GM21381 (cell line): ENCODE results near the gene GGN.

Source experiments
- ATAC-seq: cut with Tn5 transposase; IDR thresholded peaks from one replicate; pipeline ENCODE4 v1.9.1; 2021; ENCODE audit warnings: mild to moderate bottlenecking, moderate library complexity; ENCODE audit not compliant: unreplicated experiment

The GGN gene

DNA sequence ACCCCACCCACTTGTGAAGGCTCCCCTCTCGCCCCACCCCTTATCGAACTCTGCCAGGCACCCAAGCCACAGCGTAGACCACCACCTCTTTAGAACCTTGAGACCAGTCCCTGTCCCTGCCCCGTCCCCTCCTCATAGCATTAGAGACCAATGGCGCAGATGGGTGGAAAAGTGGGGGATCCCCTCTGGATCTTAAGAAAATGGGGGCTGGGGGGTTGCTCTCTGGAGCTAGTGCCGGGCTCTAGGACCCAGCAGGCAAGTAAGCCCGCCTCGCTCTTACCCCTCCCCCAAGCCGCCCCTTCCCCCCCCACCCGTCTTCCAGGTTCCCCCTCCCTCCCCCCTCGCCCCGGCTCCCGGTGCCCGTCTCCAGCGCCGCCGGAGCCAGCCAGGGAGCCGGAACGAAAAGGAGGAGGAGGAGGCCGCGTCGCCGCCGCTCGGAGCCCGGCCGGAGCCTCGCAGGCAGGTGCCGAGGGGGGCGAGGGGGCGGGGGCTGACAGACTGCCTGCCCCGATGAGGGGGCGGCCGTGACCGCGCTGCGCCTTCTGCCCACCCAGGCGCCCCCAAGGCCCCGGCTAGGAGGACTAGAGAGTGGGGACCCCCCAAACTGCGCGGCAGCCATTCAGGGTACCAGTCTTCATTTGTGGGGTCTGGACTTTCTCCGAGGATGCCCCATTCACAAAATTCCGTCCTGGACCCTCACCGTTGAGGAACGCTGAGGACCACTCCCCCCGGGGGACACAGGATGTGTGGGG lies 691 bp upstream of the GGN start, which contains the start of gene SPRED3:
TSS of gene SPRED3 (plus strand) at position 349 of the 752 bp plus-strand sequence. CDS start 1,606 bp downstream, outside the sequence.
- ATAC-seq = no peak

DNA sequence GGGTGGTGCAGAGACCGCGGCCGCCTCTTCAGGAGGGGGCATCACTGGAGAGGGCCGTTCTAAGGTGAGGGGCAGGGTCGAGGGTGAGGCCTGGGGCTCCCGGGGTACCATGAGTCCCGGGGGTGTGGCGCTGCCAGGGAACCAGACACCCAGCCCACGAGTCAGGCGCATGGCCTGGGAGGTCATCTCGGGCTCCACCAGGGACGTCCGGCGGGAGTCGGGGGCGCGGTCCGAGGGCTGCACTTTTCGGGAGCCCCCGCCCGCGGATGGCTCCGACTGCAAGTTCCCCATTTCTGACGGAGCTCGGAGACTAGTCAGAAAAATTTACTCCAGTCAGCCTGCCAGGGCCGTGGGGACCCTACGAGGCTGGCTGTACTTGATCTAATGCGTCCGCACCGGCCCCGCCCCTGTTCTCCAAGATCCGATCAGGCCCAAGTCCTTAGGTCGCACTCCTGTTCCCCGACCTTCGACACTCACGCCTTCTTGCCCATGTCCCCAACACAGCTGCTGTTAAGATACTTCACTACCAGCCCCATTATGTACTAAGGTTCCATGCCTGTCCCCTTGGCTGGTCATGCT lies 774 bp downstream of the GGN start:
- ATAC-seq = no peak

DNA sequence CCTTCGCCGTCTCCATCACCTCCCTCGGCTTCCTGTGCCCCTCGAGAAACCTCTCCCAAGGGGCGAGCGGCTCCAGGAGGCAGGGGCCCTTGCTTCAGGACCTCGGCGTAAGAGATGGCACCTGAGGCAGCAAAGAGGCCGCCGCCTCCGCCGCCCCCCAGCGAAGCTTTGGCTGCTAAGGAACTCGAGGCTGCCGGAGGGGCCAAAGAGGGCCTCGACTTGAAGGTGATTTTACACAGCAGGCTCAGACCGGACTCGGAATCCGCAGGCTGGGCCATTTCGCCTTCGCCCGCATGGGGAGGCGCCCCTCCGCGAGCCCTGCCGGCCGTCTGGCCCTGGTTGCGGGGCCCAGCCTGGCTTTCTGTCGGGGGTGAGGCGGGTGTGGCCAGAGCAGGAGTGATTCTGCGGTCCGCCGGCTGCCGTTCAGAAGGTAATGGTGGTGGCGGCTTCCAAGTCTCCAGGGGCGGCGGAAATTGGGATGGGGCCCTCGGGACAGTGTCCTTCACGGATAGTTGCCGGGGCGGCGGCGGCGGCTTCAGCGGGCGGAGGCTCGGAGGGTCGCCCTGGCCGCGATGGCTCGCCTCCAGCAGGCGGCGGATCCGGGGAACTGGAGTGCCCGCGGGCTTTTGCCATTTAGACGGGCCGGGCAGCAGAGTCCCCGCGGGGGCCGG lies 1.4 kb downstream of the GGN start:
- ATAC-seq = no peak

DNA sequence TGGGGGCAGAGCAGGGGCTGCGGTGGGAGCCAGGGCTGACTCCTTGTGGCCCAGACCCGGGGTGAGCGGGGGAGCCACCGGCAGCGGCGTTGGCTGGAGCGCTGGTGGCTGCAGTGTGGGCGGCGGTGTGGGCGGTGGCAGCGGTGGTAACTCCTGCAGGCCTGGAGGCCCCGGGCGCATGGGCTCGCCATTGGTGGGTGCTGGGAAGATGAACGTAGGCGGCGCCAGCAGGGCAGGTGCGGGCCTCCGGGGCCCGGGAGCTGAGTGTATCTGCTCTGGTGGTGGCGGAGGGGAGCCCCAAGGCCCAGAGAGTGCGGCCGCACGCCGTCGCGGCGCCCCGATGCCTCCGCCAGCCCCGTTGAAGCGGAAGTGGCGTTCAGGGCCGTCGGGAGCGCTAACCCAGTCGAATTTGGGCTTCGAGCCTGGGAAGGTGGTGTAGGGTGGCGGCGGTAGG lies 2.0 kb downstream of the GGN start:
- no peak for ATAC-seq

DNA sequence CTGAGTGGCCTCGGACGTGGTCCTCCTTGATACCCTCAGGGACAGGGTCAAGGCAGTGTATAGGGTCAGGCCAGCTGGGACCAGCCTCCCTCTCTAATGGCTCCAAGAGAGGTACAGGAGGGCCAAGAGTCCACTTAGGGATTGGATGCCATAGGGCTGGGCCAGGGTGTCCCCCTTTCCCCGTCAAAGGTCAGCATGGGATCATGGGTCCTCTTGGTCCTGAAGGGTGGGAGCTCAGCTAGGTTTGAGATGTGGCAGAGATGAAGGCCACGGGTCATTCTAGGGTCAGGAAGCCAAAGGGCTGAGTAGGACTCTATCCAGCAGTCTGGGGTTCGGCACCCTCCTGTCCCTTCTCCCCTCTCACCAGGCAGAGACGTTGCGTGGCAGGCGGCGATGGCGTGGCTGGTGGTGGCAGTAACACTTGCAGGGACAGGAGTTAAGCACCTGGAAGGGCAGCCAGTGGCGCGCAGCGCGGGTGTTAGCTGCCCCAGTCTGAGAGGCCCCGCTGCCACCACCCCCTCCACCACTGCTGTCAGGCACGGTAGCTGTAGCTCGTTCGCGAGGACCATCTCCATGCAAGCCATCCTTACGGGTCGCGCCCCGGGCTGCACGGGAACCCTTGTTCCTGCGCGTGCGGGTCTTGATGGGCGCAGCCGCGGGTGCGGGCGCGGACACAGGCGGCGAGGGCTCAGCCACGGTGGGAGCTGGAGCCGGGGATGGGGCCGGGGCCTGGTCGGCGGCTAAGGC lies 2.6 kb downstream of the GGN start:
- ATAC-seq = no peak

GRCh38 chr19:38384209-38385027 lies 3.4 kb downstream of the GGN start:
- no peak for ATAC-seq

DNA sequence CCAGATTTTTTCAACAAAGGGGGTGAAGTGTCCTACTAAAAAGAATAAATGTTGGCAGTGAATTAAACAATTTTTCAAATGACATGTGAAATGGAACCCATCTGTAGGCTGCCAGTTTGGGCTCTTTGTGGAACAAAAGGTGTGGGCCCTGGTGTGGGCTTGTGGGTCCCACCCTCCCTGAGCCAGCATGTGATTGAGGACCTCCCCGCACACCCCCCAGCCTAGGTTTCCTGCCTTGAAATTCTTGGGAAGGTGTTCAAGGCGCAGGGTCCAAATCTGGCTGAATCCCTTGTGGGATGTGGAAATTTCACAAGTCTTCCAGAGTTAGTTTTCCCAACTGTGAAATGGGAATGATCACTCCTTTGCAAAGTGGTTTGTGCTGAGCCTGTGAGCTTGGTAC lies 4.1 kb downstream of the GGN start:
- no peak for ATAC-seq

GRCh38 chr19:38383184-38383583 lies 4.7 kb downstream of the GGN start:
- ATAC-seq = no peak

GRCh38 chr19:38381138-38381537 lies 6.7 kb downstream of the GGN start:
- no peak for ATAC-seq

- no peak for ATAC-seq
Measured at GRCh38 chr19:38378866-38379265, 9.0 kb downstream of the GGN start.

GRCh38 chr19:38377052-38377451 lies 10.8 kb downstream of the GGN start:
- no peak for ATAC-seq

GRCh38 chr19:38376576-38376975 lies 11.3 kb downstream of the GGN start:
- ATAC-seq = no peak

DNA sequence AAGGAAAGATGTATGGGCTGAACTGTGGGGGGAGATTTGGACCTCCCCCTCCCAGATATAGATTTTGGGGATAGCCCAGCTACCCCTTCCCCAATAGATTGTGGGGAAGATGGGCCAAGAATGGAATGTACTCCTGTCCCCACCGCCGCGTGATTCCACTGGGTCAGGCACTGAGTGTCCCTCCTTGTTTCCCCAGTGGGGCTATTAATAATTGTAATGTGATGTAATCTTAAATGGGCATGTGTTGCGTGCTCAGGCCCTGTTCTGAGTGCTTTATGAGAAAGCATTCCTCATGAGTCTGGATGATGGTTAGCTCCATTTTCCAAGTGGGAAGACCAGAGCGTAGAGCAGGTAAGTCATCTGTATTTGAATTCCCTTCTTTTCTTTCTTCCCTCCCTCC lies 12.1 kb downstream of the GGN start:
- no peak for ATAC-seq

GRCh38 chr19:38375098-38375493 lies 12.7 kb downstream of the GGN start:
- ATAC-seq = no peak

DNA sequence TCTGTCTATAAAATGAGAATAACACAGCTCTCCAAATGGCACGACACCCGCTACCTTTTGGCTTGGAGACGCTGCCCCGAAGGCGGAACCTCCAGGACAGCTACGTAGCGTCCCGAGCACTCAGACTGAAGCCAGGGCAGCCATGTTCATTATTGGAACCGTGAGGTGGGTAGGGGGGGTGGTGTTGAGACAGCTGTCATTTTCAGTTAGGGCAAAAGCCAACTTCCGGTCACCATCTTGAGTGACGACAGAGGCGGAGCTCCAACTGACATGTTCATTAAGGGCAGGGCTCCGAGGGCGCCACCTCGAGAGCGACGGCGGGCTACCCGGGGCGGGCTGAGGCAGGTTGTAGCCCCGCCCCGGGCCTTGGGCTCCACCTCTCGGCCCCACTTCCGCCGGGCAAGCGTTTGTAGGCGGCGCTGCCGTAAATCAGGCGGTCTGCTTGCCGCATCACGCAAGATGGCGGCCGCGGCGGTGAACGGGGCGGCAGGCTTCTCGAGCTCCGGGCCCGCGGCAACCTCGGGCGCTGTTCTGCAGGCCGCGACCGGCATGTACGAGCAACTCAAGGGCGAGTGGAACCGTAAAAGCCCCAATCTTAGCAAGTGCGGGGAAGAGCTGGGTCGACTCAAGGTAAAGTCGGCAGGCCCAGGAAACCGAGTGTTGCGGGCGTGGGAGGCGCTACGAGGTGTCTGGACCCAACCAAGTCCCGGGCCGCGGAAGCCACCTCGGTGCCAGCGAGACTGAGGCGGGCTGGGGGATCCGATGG lies 13.3 kb downstream of the GGN start, which contains the start of gene PSMD8:
TSS of gene PSMD8 (plus strand) at position 240 of the 766 bp plus-strand sequence. CDS start at position 271, 31 bp downstream.
- peak; percentile 95 for ATAC-seq

DNA sequence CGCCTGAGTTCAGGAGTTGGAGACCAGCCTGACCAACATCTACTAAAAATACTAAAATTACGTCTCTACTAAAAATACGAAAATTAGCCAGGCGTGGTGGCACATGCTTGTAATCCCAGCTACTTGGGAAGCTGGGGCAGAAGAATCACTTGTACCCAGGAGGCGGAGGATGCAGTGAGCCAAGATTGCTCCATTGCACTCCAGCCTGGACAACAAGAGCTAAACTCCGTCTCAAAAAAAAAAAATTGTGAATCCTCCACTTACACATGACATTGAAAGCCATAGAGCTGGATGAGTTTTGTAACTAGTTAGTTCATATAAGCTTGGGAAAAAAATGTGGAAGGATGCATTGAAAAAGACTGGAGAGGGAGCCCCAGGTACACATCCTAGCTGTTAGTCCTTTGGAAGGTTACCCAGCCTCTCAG lies 13.9 kb downstream of the GGN start:
- no peak for ATAC-seq

DNA sequence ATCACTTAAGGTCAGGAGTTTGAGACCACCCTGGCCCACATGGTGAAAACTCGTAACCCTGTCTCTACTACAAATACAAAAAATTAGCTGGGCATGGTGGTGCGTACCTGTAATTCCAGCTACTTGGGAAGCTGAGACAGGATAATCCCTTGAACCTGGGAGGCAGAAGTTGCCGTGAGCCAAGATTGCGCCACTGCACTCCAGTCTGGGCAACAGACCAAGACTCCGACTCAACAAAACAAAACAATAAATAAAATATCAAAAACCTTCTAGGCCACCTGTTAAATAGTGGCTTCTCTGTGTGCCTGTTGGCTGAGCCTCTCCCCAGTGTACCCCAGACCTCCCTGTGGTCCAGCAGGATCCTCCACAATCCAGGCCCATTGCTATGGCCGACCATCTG lies 16.8 kb downstream of the GGN start:
- ATAC-seq = no peak

DNA sequence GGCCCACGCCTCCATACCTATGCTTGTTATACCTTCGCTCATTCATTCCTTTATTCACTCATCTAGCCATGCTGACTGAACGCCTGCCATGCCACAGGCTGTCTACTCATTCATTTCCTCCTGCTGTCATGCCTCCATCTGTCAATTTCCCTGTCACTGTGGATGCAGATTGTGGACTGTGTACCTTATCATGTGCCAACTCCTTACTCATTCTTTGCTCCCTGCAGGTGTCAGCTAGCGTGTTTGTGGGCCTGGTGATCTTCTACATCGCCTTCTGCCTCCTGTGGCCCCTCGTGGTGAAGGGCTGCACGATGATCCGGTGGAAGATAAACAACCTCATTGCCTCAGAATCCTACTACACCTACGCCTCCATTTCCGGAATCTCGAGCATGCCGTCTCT lies 17.5 kb downstream of the GGN start:
- ATAC-seq = no peak

DNA sequence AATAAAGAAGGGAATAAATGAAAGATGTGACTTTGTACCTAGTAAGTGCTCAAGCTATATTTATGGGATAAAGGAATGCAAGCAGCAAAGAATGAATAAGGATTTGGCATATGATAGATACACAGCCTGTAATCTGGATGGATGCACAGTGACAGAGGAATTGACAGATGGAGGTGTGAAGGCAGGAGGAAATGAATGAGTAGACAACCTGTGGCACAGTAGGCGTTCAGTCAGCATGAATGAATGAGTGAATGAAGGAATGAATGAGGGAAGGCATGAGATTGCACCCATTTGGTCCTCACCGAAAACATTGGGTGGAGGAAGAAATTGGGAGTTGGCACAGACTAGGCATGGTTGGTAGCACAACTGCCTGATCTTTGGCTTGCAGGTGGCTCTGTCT lies 18.2 kb downstream of the GGN start:
- ATAC-seq = no peak

DNA sequence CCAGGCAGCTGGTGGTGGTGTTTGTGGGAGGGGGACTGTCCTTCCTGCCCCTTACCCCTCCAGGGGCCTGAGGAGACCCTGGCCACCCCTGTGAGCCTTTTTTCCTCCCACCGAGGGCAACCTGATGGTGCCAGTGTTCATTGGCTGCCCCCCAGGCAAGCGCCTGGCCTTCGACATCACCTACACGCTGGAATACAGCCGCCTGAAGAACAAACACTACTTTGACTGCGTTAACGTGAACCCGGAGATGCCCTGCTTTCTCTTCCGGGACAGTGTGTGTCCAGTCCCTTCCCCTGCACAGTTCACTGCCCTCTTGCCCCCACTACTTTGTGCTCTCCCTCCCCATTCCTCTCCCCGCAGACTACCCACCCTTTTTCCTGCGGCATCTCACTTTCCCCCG lies 20.8 kb downstream of the GGN start:
- ATAC-seq = no peak
